H1 (cell line): ENCODE results near the gene PLEKHA5. TPM values are rescaled to one million over a fixed set of nuclear protein-coding genes. Genes with fewer than 3 reads are reported as not detected.

Source experiments
- RAD21 ChIP-seq, 2 experiments: IDR thresholded peaks in 1 of 2; conservative IDR thresholded peaks in 1 of 2; 2 replicates each; pipeline ENCODE4 v1.6.1; 2011; ENCODE audit warnings: low read depth in 2 of 2, low read length in 2 of 2, improper control_type of control experiment in 1 of 2, inconsistent platforms in 1 of 2, mild to moderate bottlenecking in 1 of 2, moderate library complexity in 1 of 2
- RNF2 ChIP-seq: fragments of 200-900, 300-1000 bp; sonication (generic); IDR thresholded peaks from 2 replicates; pipeline ENCODE4 v1.7.1; 2016; ENCODE audit warnings: borderline replicate concordance, low read depth, mild to moderate bottlenecking, antibody characterized with exemption, low read length; ENCODE audit not compliant: poor library complexity, severe bottlenecking; ENCODE audit errors: missing control alignments
- SAP30 ChIP-seq: fragments of 300-600 bp; sonication (generic); IDR thresholded peaks from 2 replicates; pipeline ENCODE4 v1.7.1; 2012; ENCODE audit warnings: low read length, moderate library complexity, mild to moderate bottlenecking, inconsistent platforms; ENCODE audit not compliant: insufficient read depth, insufficient replicate concordance
- SUZ12 ChIP-seq: fragments of 200-600 bp; sonication (generic); IDR thresholded peaks from 2 replicates; pipeline ENCODE4 v1.6.1; 2012; ENCODE audit warnings: mild to moderate bottlenecking, inconsistent platforms, low read length, moderate library complexity, mixed read lengths
- polyA plus RNA-seq, 7 experiments: library from polyadenylated mRNA; depleted of rRNA in 3 of 7; stranded (reverse) in 5 of 7; unstranded in 2 of 7; fragments of >200 nt in 5 of 7; fragments of 200-250 nt in 2 of 7; gene quantifications; 1 replicate in 5 of 7; 2 replicates in 1 of 7; 4 replicates in 1 of 7; pipeline versions ENCODE4 v1.2.1 to v1.2.3, GENCODE V29; 2011 to 2013; ENCODE audit warnings: missing spikeins in 2 of 7, mixed read lengths in 2 of 7
- total RNA-seq: library from RNA; stranded (reverse); fragmentation: NEBNext Ultra II Directional; extraction: Animal tissue kit (Norgen Biotek cat#: 25700); gene quantifications from 2 replicates; pipeline ENCODE4 v1.2.1, GENCODE V29; 2021

The PLEKHA5 gene
- total and polyA plus RNA-seq, 2 of the 8 experiments (the other 6 are each of a cell fraction or from before 2014, with no cell fraction given), result 17.2 to 66.1 TPM

DNA sequence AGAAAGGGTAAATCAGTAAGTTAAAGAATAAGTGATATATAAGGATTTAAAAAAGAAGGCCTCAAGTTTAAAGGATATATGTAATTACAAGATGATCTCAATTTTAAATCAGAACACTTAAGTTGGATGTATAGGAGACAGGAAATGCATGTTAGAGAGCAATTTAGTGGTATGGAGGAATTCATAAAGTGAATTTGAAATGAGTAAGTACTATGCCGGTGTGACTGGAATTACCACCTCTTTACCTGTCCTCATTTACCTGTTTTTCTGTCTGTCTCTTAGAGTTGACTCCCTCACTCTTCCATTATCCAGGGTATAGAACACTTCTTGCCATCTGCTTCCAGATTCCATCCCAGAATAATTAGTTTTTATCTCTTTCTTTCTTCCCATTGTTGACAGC, 73.5 kb downstream of the PLEKHA5 start (continued):
- no peak for TF ChIP-seq SAP30
- TF ChIP-seq SUZ12, result no peak
- TF ChIP-seq RAD21 (IDR thresholded peaks at IDR 0.05 in 1 of 2, conservative IDR thresholded peaks at IDR 0.05 in 1 of 2; ENCODE audit: low read depth in 2 of 2, low read length in 2 of 2), result no peak
- no peak for TF ChIP-seq RNF2
